T-cell (primary cell): ENCODE data around the gene LY6G6F. TPM values are rescaled to one million over a fixed set of nuclear protein-coding genes. Genes with fewer than 3 reads are reported as not detected.

Experiments used
- ATAC-seq, 4 experiments: fragments of 200-7000 bp in 3 of 4; fragments of 150-1000 bp in 1 of 4; cut with Tn5 transposase; replicated peaks in 1 of 4; 1 replicate in 3 of 4; 2 replicates in 1 of 4; pipeline ENCODE4 v1.10.0; 2021; ENCODE audit warnings: moderate library complexity in 3 of 4, mild to moderate bottlenecking in 2 of 4, moderate number of reproducible peaks in 1 of 4
- CTCF ChIA-PET, 2 donors: fragments of 300-600 bp; sonication (Branson Sonifier 250); formaldehyde crosslinking; loops; one replicate each; lab custom pipeline; 2022; ENCODE audit warnings: antibody characterized with exemption in 2 of 2; lab: Charles Lee
- POLR2A ChIA-PET, 2 donors: fragments of 300-600 bp; sonication (Branson Sonifier 250); formaldehyde crosslinking; loops; one replicate each; lab custom pipeline; 2022; ENCODE audit warnings: antibody characterized with exemption in 2 of 2; lab: Charles Lee
- DNase-seq, 35 experiments: peaks; one replicate each; pipeline versions ENCODE4 v3.0.0 to v3.0.0-alpha.2; 2013 to 2023
- H3K27ac ChIP-seq: one replicate; pipeline ENCODE4 v1.5.1; 2013; ENCODE audit warnings: low read length
- H3K27me3 ChIP-seq, 2 experiments: replicated peaks in 1 of 2; 1 replicate in 1 of 2; 2 replicates in 1 of 2; pipeline versions ENCODE4 v1.6.1 to v1.7.0; 2013; ENCODE audit warnings: low read length in 1 of 2, mixed read lengths in 1 of 2; ENCODE audit not compliant: control insufficient read depth in 2 of 2, insufficient read depth in 2 of 2; ENCODE audit errors: extremely low read depth in 1 of 2
- H3K36me3 ChIP-seq, 2 donors: 1 replicate in 1 of 2; 2 replicates in 1 of 2; pipeline versions ENCODE4 v1.6.1 to v1.7.0; 2013; ENCODE audit warnings: low read length in 1 of 2; ENCODE audit not compliant: control insufficient read depth in 2 of 2, insufficient read depth in 1 of 2; ENCODE audit errors: extremely low read depth in 1 of 2
- H3K4me1 ChIP-seq, 2 experiments: 1 replicate in 1 of 2; 2 replicates in 1 of 2; pipeline versions ENCODE4 v1.6.1 to v1.7.0; 2013; ENCODE audit warnings: low read length in 2 of 2, mixed read lengths in 1 of 2; ENCODE audit not compliant: insufficient read depth in 2 of 2, control insufficient read depth in 1 of 2; ENCODE audit errors: extremely low read depth in 1 of 2
- H3K4me3 ChIP-seq, 2 donors: 1 replicate in 1 of 2; 2 replicates in 1 of 2; pipeline versions ENCODE4 v1.5.1 to v1.7.0; 2013; ENCODE audit warnings: mild to moderate bottlenecking in 2 of 2, low read length in 1 of 2, moderate library complexity in 1 of 2; ENCODE audit not compliant: control insufficient read depth in 1 of 2; ENCODE audit errors: extremely low read depth in 1 of 2
- H3K9me3 ChIP-seq: 2 replicates; pipeline ENCODE4 v1.7.0; 2013
- H3K27ac Mint-ChIP-seq, 2 donors: one replicate each; pipeline ENCODE4 v1.8.0; 2020 to 2021; ENCODE audit warnings: mild to moderate bottlenecking in 2 of 2, mixed read lengths in 2 of 2
- H3K27me3 Mint-ChIP-seq, 2 donors: one replicate each; pipeline ENCODE4 v1.8.0; 2021 to 2022; ENCODE audit warnings: mixed read lengths in 2 of 2
- H3K36me3 Mint-ChIP-seq: one replicate; pipeline ENCODE4 v1.8.0; 2021; ENCODE audit warnings: mixed read lengths
- H3K4me1 Mint-ChIP-seq, 3 donors: one replicate each; pipeline ENCODE4 v1.8.0; 2020 to 2022; ENCODE audit warnings: mixed read lengths in 3 of 3, mild to moderate bottlenecking in 1 of 3
- H3K4me3 Mint-ChIP-seq, 3 donors: one replicate each; pipeline ENCODE4 v1.8.0; 2020 to 2022; ENCODE audit warnings: mild to moderate bottlenecking in 3 of 3, mixed read lengths in 3 of 3, moderate library complexity in 3 of 3
- H3K9me3 Mint-ChIP-seq, 3 donors: one replicate each; pipeline ENCODE4 v1.8.0; 2020 to 2022; ENCODE audit warnings: mixed read lengths in 3 of 3
- WGBS: methylation state at CpG from one replicate; pipeline ENCODE4 v1.1.5; 2013; ENCODE audit warnings: missing lambda C conversion rate; ENCODE audit not compliant: insufficient coverage; 5-methylcytosine and 5-hydroxymethylcytosine counted together
- total RNA-seq, 35 experiments: library from RNA in 6 of 35; stranded (reverse) in 6 of 35; fragments of 120-200 nt in 1 of 35; gene quantifications; one replicate each; pipeline versions ENCODE4 v1.2.1 to v1.2.4 and lab custom pipeline; 2013 to 2026

LY6G6F gene
- total RNA-seq, result not detected
- not detected for total RNA-seq (2013)
- 0 to 0.07 (median 0) reads per million in 29 experiments for total RNA-seq (lab: John Stamatoyannopoulos, UW)

GRCh38 chr6:31706599-31706998 lies at the start of gene LY6G6F:
TSS of gene LY6G6F (plus strand) at chr6:31706866. CDS start at chr6:31706907, 41 bp downstream.
- Histone ChIP-seq H3K4me1 (peaks cover 12 to 29% of the 10 kb centered on the region in 2 experiments), H3K27ac (no peak within 1 kb of the TSS), H3K36me3 (no peaks in the 10 kb centered on the region), H3K9me3 (no peaks in the 10 kb centered on the region), H3K4me3 (no peak within 1 kb of the TSS), H3K27me3 (peaks cover 0 to 19% of the 10 kb centered on the region in 2 experiments)
- ChIA-PET POLR2A (interaction anchor here (0.6 to 0.8 kb wide), 3 partner anchors 11 to 249 kb away, joined by 3 to 9 read pairs (median 4); no protein-coding TSS in a partner anchor), CTCF (interaction anchor here in 1 of 2 donors (0.6 kb wide), 1 partner anchor 123 kb away, joined by 5 read pairs; no protein-coding TSS in a partner anchor)
- no peak within 1 kb of the TSS for H3K4me3 Mint-ChIP-seq
- DNase-seq (no peak), ATAC-seq (no peak)
- peaks cover 25 to 32% (median 30%) of the 10 kb centered on the region in 3 donors for H3K4me1 Mint-ChIP-seq
- no peak within 1 kb of the TSS for H3K27ac Mint-ChIP-seq
- no peaks in the 10 kb centered on the region for H3K27me3 Mint-ChIP-seq
- H3K9me3 Mint-ChIP-seq, result no peaks in the 10 kb centered on the region
- H3K36me3 Mint-ChIP-seq, result no peaks in the 10 kb centered on the region
- WGBS, result no CpG with 5 or more reads among the region's 3 CpGs

GRCh38 chr6:31657406-31658157 lies 49.1 kb upstream of the LY6G6F start:
- no peaks in the 10 kb centered on the region for H3K9me3 Mint-ChIP-seq
- DNase-seq (peak in 10 of 35 experiments; percentile 17 to 48 (median 30)), ATAC-seq (no peak)
- WGBS, result 78% methylated on average over 1 of the region's 6 CpGs
- H3K27me3 ChIP-seq, result no peaks in the 10 kb centered on the region
- POLR2A ChIA-PET, result no interaction called here
- no peaks in the 10 kb centered on the region for H3K27me3 Mint-ChIP-seq
- peaks cover 0 to 37% of the 10 kb centered on the region in 2 donors for H3K36me3 ChIP-seq
- peak overlapping the region; percentile 76 to 91 for H3K27ac Mint-ChIP-seq
- peak overlapping the region; percentile 44 for H3K27ac ChIP-seq
- no peak overlapping the region for H3K4me3 ChIP-seq
- H3K9me3 ChIP-seq, result no peaks in the 10 kb centered on the region
- peaks cover 10% of the 10 kb centered on the region for H3K36me3 Mint-ChIP-seq
- CTCF ChIA-PET, result interaction anchor here in 1 of 2 donors (0.6 kb wide), 1 partner anchor 173 kb away, joined by 10 read pairs; no protein-coding TSS in a partner anchor
- peaks cover 57 to 71% (median 60%) of the 10 kb centered on the region in 3 donors for H3K4me1 Mint-ChIP-seq
- H3K4me1 ChIP-seq, result peaks cover 15 to 64% of the 10 kb centered on the region in 2 experiments
- peak overlapping the region; percentile 89 to 92 (median 90) for H3K4me3 Mint-ChIP-seq

- Histone ChIP-seq H3K4me1 (peaks cover 16 to 64% of the 10 kb centered on the region in 2 experiments), H3K4me3 (no peak overlapping the region), H3K9me3 (no peaks in the 10 kb centered on the region), H3K36me3 (peaks cover 0 to 41% of the 10 kb centered on the region in 2 donors), H3K27me3 (no peaks in the 10 kb centered on the region), H3K27ac (no peak overlapping the region)
- no peak for DNase-seq
- H3K27me3 Mint-ChIP-seq, result no peaks in the 10 kb centered on the region
- ChIA-PET CTCF (interaction anchor here in 1 of 2 donors (0.6 to 0.7 kb wide), 3 partner anchors 14 to 1002 kb away, joined by 3 to 10 read pairs (median 6); no protein-coding TSS in a partner anchor), POLR2A (interaction anchor here in 1 of 2 donors (0.7 kb wide), 1 partner anchor 307 kb away, joined by 4 read pairs; no protein-coding TSS in a partner anchor)
- peak overlapping the region; percentile 89 to 92 (median 90) for H3K4me3 Mint-ChIP-seq
- no peaks in the 10 kb centered on the region for H3K9me3 Mint-ChIP-seq
- WGBS, result 85% methylated on average over 2 of the region's 4 CpGs
- ATAC-seq, result no peak
- peaks cover 11% of the 10 kb centered on the region for H3K36me3 Mint-ChIP-seq
- H3K4me1 Mint-ChIP-seq, result peaks cover 60 to 70% (median 60%) of the 10 kb centered on the region in 3 donors
- peak overlapping the region; percentile 76 to 91 for H3K27ac Mint-ChIP-seq
Measured at GRCh38 chr6:31658158-31658688, 48.4 kb upstream of the LY6G6F start.

GRCh38 chr6:31658983-31659648 lies 47.5 kb upstream of the LY6G6F start:
- peak overlapping the region; percentile 89 to 92 (median 90) for H3K4me3 Mint-ChIP-seq
- Histone ChIP-seq H3K9me3 (no peaks in the 10 kb centered on the region), H3K4me3 (peak overlapping the region; percentile 73 to 82), H3K27ac (peak overlapping the region; percentile 73), H3K27me3 (no peaks in the 10 kb centered on the region), H3K36me3 (peaks cover 0 to 45% of the 10 kb centered on the region in 2 donors), H3K4me1 (peaks cover 18 to 66% of the 10 kb centered on the region in 2 experiments)
- H3K27me3 Mint-ChIP-seq, result no peaks in the 10 kb centered on the region
- H3K36me3 Mint-ChIP-seq, result peaks cover 17% of the 10 kb centered on the region
- POLR2A ChIA-PET, result interaction anchor here (0.6 to 0.7 kb wide), 2 partner anchors 126 to 307 kb away, joined by 4 to 6 read pairs; no protein-coding TSS in a partner anchor
- ATAC-seq, result no peak
- H3K9me3 Mint-ChIP-seq, result no peaks in the 10 kb centered on the region
- H3K27ac Mint-ChIP-seq, result peak overlapping the region; percentile 90 to 91
- no peak for DNase-seq
- 91% methylated on average over 11 of the region's 13 CpGs for WGBS
- CTCF ChIA-PET, result interaction anchor here in 1 of 2 donors (0.7 kb wide), 2 partner anchors 13 to 1003 kb away, joined by 3 to 6 read pairs; no protein-coding TSS in a partner anchor
- H3K4me1 Mint-ChIP-seq, result peaks cover 65 to 79% (median 69%) of the 10 kb centered on the region in 3 donors

GRCh38 chr6:31659649-31660380 lies 46.9 kb upstream of the LY6G6F start:
- Mint-ChIP-seq H3K27ac (peak overlapping the region; percentile 90 to 91), H3K36me3 (peaks cover 22% of the 10 kb centered on the region), H3K4me1 (peaks cover 72 to 86% (median 76%) of the 10 kb centered on the region in 3 donors), H3K9me3 (no peaks in the 10 kb centered on the region), H3K4me3 (peak overlapping the region; percentile 89 to 92 (median 90)), H3K27me3 (no peaks in the 10 kb centered on the region)
- no peaks in the 10 kb centered on the region for H3K27me3 ChIP-seq
- H3K36me3 ChIP-seq, result peaks cover 0 to 45% of the 10 kb centered on the region in 2 donors
- WGBS, result 26% methylated on average over 9 of the region's 13 CpGs
- H3K9me3 ChIP-seq, result no peaks in the 10 kb centered on the region
- peak overlapping the region; percentile 73 for H3K27ac ChIP-seq
- POLR2A ChIA-PET, result interaction anchor here in 1 of 2 donors (1.0 kb wide), 1 partner anchor 469 kb away, joined by 3 read pairs; no protein-coding TSS in a partner anchor
- peak overlapping the region; percentile 73 to 82 for H3K4me3 ChIP-seq
- ATAC-seq (peak; percentile 34 to 42 (median 39)), DNase-seq (peak in 5 of 35 experiments; percentile 17 to 53 (median 26))
- peaks cover 21 to 73% of the 10 kb centered on the region in 2 experiments for H3K4me1 ChIP-seq
- CTCF ChIA-PET, result interaction anchor here (0.7 kb wide), 2 partner anchors 86 to 110 kb away, joined by 3 to 4 read pairs; no protein-coding TSS in a partner anchor
